ENCODE measurements around the gene PLLP. TPM values are rescaled to one million over a fixed set of nuclear protein-coding genes. Genes with fewer than 3 reads are reported as not detected.
A peak's percentile ranks its signal among the peaks of the same experiment; 100 is the strongest.

PLLP gene
- total and polyA plus RNA-seq, 9 of the 15 experiments (the other 6 are each of a cell fraction or from before 2014, with no cell fraction given): 0.09 to 0.96 (median 0.27) TPM

GRCh38 chr16:57268804-57269800 lies 15.4 kb downstream of the PLLP start (continued):
- TF ChIP-seq, protein P1, sequence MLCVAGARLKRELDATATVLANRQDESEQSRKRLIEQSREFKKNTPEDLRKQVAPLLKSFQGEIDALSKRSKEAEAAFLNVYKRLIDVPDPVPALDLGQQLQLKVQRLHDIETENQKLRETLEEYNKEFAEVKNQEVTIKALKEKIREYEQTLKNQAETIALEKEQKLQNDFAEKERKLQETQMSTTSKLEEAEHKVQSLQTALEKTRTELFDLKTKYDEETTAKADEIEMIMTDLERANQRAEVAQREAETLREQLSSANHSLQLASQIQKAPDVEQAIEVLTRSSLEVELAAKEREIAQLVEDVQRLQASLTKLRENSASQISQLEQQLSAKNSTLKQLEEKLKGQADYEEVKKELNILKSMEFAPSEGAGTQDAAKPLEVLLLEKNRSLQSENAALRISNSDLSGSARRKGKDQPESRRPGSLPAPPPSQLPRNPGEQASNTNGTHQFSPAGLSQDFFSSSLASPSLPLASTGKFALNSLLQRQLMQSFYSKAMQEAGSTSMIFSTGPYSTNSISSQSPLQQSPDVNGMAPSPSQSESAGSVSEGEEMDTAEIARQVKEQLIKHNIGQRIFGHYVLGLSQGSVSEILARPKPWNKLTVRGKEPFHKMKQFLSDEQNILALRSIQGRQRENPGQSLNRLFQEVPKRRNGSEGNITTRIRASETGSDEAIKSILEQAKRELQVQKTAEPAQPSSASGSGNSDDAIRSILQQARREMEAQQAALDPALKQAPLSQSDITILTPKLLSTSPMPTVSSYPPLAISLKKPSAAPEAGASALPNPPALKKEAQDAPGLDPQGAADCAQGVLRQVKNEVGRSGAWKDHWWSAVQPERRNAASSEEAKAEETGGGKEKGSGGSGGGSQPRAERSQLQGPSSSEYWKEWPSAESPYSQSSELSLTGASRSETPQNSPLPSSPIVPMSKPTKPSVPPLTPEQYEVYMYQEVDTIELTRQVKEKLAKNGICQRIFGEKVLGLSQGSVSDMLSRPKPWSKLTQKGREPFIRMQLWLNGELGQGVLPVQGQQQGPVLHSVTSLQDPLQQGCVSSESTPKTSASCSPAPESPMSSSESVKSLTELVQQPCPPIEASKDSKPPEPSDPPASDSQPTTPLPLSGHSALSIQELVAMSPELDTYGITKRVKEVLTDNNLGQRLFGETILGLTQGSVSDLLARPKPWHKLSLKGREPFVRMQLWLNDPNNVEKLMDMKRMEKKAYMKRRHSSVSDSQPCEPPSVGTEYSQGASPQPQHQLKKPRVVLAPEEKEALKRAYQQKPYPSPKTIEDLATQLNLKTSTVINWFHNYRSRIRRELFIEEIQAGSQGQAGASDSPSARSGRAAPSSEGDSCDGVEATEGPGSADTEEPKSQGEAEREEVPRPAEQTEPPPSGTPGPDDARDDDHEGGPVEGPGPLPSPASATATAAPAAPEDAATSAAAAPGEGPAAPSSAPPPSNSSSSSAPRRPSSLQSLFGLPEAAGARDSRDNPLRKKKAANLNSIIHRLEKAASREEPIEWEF (CRISPR knock-in tag; IDR thresholded peaks at IDR 0.05): no peak
- TF ChIP-seq ZKSCAN1 (IDR thresholded peaks at IDR 0.05; ENCODE audit: low read depth, low read length) (peak; percentile 47; the same call in 1 of the 2 replicates), SREBF1 (IDR thresholded peaks at IDR 0.05; ENCODE audit: borderline replicate concordance, low read depth, low read length) (no peak), JUND (IDR thresholded peaks at IDR 0.05; ENCODE audit: borderline replicate concordance, low read depth, low read length) (peak; percentile 72), JUND (tag; IDR thresholded peaks at IDR 0.05; ENCODE audit: borderline replicate concordance, low read depth, low read length) (peak; percentile 77; the same call in 2 of the 3 replicates), SMARCE1 (IDR thresholded peaks at IDR 0.05) (peak; percentile 79), ZNF76 (CRISPR knock-in tag; IDR thresholded peaks at IDR 0.05; ENCODE audit: borderline replicate concordance) (no peak), TOE1 (IDR thresholded peaks at IDR 0.05; ENCODE audit: borderline replicate concordance) (no peak), TOE1 (CRISPR knock-in tag; IDR thresholded peaks at IDR 0.05; ENCODE audit: borderline replicate concordance, low read depth) (no peak), MTA3 (IDR thresholded peaks at IDR 0.05; ENCODE audit: borderline replicate concordance) (peak; percentile 80; the same call in 1 of the 2 replicates), POLR2A (conservative IDR thresholded peaks at IDR 0.05) (peak; percentile 49; the same call in 1 of the 2 replicates), KAT7 (CRISPR knock-in tag; IDR thresholded peaks at IDR 0.05; ENCODE audit: borderline replicate concordance) (no peak), ZNF24 (IDR thresholded peaks at IDR 0.05) (no peak), KDM5B (IDR thresholded peaks at IDR 0.05; ENCODE audit: insufficient replicate concordance, low read depth, low read length) (peak; percentile 77), PURB (CRISPR knock-in tag; IDR thresholded peaks at IDR 0.05; ENCODE audit: low read depth) (no peak), ZNF274 (IDR thresholded peaks at IDR 0.05; ENCODE audit: borderline replicate concordance, low read depth, low read length) (no peak), ZNF639 (CRISPR knock-in tag; conservative IDR thresholded peaks at IDR 0.05 in 1 of 2, IDR thresholded peaks at IDR 0.05 in 1 of 2) (peak in 1 of 2 experiments; percentile 67; a peak in 1 of 4 replicates), DPF2 (IDR thresholded peaks at IDR 0.05) (peak; percentile 80)
- TF ChIP-seq, protein P2, sequence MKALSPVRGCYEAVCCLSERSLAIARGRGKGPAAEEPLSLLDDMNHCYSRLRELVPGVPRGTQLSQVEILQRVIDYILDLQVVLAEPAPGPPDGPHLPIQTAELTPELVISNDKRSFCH (CRISPR knock-in tag; IDR thresholded peaks at IDR 0.05): no peak
- TF ChIP-seq, protein P2 (tag; IDR thresholded peaks at IDR 0.05): no peak; the same call in 1 of the 2 replicates

Measured in K562 (cell line).